ENCODE measurements around the gene TMEM132C. TPM values are rescaled to one million over a fixed set of nuclear protein-coding genes. Genes with fewer than 3 reads are reported as not detected.

TMEM132C gene
- total and polyA plus RNA-seq, 7 donors = 0.60 to 3.5 (median 1.7) TPM; not detected in 1

DNA sequence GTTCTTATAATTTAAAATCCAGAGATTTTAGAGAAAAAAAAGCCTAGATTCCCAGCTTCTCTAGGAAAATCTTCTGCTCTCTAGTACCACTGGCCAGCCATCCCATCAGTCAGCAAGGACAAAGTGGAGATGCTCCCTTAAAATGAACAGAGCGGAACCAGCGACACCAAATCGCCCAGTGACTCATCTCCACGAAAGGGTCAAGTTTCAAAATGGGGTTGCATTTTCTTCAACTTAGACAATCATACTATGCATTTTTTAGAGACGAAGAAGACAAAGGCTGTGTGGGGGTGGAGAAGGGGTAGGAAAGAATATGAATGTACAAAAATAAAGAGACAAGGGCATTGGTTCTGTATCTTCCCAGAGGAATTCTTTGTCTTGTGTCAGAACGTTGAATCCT, 344.8 kb downstream of the TMEM132C start:
- Histone ChIP-seq H3K4me3 (no peak overlapping the region), H3K9me3 (no peaks in the 10 kb centered on the region), H3K4me1 (no peaks in the 10 kb centered on the region), H3K27me3 (no peaks in the 10 kb centered on the region), H3K36me3 (no peaks in the 10 kb centered on the region), H3K27ac (no peak overlapping the region)
- intact Hi-C loops (cut with DNase I) = no loop called here
- TF ChIP-seq POLR2AphosphoS5 (IDR thresholded peaks at IDR 0.05) (no peak), POLR2A (IDR thresholded peaks at IDR 0.05) (no peak), EP300 (IDR thresholded peaks at IDR 0.05) (no peak)
- TF ChIP-seq, protein P1, sequence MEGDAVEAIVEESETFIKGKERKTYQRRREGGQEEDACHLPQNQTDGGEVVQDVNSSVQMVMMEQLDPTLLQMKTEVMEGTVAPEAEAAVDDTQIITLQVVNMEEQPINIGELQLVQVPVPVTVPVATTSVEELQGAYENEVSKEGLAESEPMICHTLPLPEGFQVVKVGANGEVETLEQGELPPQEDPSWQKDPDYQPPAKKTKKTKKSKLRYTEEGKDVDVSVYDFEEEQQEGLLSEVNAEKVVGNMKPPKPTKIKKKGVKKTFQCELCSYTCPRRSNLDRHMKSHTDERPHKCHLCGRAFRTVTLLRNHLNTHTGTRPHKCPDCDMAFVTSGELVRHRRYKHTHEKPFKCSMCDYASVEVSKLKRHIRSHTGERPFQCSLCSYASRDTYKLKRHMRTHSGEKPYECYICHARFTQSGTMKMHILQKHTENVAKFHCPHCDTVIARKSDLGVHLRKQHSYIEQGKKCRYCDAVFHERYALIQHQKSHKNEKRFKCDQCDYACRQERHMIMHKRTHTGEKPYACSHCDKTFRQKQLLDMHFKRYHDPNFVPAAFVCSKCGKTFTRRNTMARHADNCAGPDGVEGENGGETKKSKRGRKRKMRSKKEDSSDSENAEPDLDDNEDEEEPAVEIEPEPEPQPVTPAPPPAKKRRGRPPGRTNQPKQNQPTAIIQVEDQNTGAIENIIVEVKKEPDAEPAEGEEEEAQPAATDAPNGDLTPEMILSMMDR (IDR thresholded peaks at IDR 0.05) = no peak
- WGBS, 2 donors = 72 to 83% methylated on average over 6 of the region's 6 CpGs
- DNase-seq = peak; percentile 22

DNA sequence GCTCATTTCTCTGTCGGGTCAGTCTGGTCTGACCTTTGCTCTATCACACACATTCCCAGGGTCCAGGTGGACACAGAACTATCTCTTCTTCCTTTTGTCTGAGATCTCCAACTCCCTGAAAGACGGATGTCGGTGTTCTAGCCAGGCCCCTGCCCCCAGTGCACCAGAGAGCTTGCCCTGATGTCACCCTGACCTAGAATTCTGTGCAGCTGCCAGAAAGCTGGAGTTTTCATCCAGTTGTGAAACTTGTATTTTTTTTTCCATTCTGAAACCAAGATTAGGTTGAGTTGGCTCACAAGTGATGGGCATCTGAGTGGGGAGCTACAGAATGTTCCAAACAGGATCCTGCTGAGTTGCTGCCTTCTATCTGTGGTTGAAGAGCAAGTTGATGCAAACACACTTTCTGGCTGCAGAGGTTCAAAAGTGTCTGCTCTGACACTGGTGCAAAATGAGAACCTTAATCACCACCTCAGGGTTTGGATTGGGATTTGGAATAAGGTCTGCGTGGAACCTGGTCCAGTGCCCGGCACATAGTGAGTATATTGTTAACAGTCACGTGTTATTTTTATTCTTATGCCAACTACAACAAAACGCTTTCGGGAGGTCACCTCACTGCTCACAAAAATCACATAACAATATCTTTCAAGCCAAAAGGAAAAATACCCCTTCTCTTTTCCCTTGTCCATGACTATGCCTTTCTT, 345.3 kb downstream of the TMEM132C start:
- no peak overlapping the region for H3K4me3 ChIP-seq
- no peaks in the 10 kb centered on the region for H3K4me1 ChIP-seq
- no peak for TF ChIP-seq POLR2A (IDR thresholded peaks at IDR 0.05)
- no peak for TF ChIP-seq EP300 (IDR thresholded peaks at IDR 0.05)
- TF ChIP-seq POLR2AphosphoS5 (IDR thresholded peaks at IDR 0.05) = no peak
- TF ChIP-seq, protein P1 (IDR thresholded peaks at IDR 0.05) = no peak
- WGBS, 2 donors = 87 to 91% methylated on average over 8 of the region's 8 CpGs
- DNase-seq = no peak
- H3K27me3 ChIP-seq = no peaks in the 10 kb centered on the region
- no peaks in the 10 kb centered on the region for H3K36me3 ChIP-seq
- no peak overlapping the region for H3K27ac ChIP-seq
- intact Hi-C loops (cut with DNase I) = no loop called here
- H3K9me3 ChIP-seq = no peaks in the 10 kb centered on the region

DNA sequence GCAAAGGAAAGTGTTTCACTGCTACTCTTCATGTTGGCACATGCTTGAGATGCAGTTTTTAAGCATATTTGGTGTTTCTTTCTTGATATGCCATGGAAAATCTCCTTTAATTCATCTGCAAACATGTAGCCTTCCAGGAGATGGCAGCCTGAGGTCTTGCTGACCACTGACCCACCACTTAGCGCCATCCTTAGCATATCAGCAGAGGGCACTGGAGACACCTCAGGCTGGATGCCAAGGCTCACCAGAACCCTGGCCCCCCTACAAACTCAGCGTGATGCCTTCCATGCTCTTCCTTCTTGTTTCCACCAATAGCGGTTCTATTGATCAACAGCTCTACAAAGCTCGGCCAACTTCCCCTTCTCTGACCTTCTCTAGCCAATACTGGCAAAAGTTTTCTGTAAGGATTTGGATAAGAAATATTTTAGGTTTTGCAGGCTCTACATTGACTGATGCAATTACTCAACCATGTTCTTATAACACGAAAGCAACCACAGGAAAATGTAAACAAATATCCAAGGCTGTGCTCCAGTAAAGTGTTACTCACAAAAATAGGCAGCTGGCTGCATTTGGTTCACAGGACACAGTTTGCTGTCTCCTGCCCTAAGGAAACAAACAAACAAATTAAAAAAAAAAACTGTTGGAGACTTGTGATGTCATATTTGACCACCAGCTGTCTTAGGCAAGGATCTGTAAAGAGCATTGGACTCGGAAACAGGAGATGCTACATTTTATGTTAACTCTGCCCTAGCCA, 347.0 kb downstream of the TMEM132C start:
- no peaks in the 10 kb centered on the region for H3K4me1 ChIP-seq
- intact Hi-C loops (cut with DNase I) = no loop called here
- no peak for DNase-seq
- H3K27me3 ChIP-seq = no peaks in the 10 kb centered on the region
- TF ChIP-seq POLR2AphosphoS5 (IDR thresholded peaks at IDR 0.05) = no peak
- TF ChIP-seq, protein P1 (IDR thresholded peaks at IDR 0.05) = no peak
- TF ChIP-seq EP300 (IDR thresholded peaks at IDR 0.05) = no peak
- no peak for TF ChIP-seq POLR2A (IDR thresholded peaks at IDR 0.05)
- H3K36me3 ChIP-seq = no peaks in the 10 kb centered on the region
- no peak overlapping the region for H3K27ac ChIP-seq
- no peaks in the 10 kb centered on the region for H3K9me3 ChIP-seq
- no peak overlapping the region for H3K4me3 ChIP-seq
- 70 to 82% methylated on average over 6 of the region's 6 CpGs for WGBS, 2 donors

DNA sequence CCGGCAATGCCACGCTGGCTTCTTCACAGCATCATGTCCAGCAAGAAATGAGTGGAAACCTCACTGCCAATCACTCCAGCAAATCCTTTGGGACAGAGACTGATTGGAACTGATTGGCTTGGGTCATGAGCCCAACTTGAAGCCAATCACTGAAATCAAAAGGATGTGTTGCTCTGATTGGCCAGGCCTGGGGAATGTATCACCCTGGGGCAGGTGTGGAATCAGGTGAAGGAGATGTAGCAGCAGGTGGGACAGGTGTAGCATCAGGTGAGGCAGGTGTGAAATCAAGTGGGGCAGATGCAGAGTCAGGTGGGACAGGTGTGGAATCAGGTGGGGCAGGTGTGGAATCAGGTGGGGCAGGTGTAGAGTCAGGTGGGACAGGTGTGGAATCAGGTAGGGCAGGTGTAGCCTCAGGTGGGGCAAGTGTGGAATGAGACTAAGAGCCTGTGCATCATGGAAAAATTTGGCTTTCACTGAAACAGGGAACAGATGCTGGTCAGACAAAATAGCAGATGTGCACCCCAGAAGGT, 350.4 kb downstream of the TMEM132C start:
- Histone ChIP-seq H3K9me3 (no peaks in the 10 kb centered on the region), H3K36me3 (no peaks in the 10 kb centered on the region), H3K4me3 (no peak overlapping the region), H3K4me1 (no peaks in the 10 kb centered on the region), H3K27me3 (peaks cover 0 to 7% (median 0%) of the 10 kb centered on the region in 3 donors), H3K27ac (no peak overlapping the region)
- DNase-seq = no peak
- 91 to 96% methylated on average over 2 of the region's 2 CpGs for WGBS, 2 donors
- no peak for TF ChIP-seq POLR2AphosphoS5 (IDR thresholded peaks at IDR 0.05)
- no peak for TF ChIP-seq POLR2A (IDR thresholded peaks at IDR 0.05)
- TF ChIP-seq EP300 (IDR thresholded peaks at IDR 0.05) = no peak
- TF ChIP-seq, protein P1 (IDR thresholded peaks at IDR 0.05) = no peak
- intact Hi-C loops (cut with DNase I) = no loop called here

Measured in sigmoid colon (tissue), 7 donors.